Small intestine (tissue), 7 donors: Measurements from ENCODE around the gene INSYN1. TPM values are rescaled to one million over a fixed set of nuclear protein-coding genes. Genes with fewer than 3 reads are reported as not detected.
"Not testable (repeated sequence)": the region's sequence is repeated elsewhere in the genome, so short reads cannot be mapped to it uniquely, and the experiment has no call there.

Experiments
- DNase-seq, 2 donors: peaks; one replicate each; pipeline versions ENCODE4 v3.0.0 to v3.0.0-alpha.2; 2013
- FAIRE-seq: peaks from 2 replicates; lab custom pipeline; 2012; peaks lifted over from hg19 to GRCh38; lab: Jason Lieb, UNC
- H3K27ac ChIP-seq, 3 donors: one replicate each; pipeline ENCODE4 v1.5.1; 2013; ENCODE audit warnings: low read length in 2 of 3, mild to moderate bottlenecking in 2 of 3, control low read depth in 1 of 3, inconsistent platforms in 1 of 3, low read depth in 1 of 3, moderate library complexity in 1 of 3
- H3K27me3 ChIP-seq, 3 donors: one replicate each; pipeline ENCODE4 v1.6.1; 2013; ENCODE audit warnings: low read length in 3 of 3, inconsistent platforms in 1 of 3; ENCODE audit not compliant: control insufficient read depth in 3 of 3, insufficient read depth in 3 of 3
- H3K36me3 ChIP-seq, 3 donors: one replicate each; pipeline ENCODE4 v1.6.1; 2013; ENCODE audit warnings: low read length in 3 of 3, inconsistent platforms in 1 of 3, low read depth in 1 of 3, mild to moderate bottlenecking in 1 of 3, moderate library complexity in 1 of 3; ENCODE audit not compliant: control insufficient read depth in 3 of 3, insufficient read depth in 2 of 3
- H3K4me1 ChIP-seq, 3 donors: one replicate each; pipeline ENCODE4 v1.6.1; 2013; ENCODE audit warnings: low read length in 2 of 3, inconsistent platforms in 1 of 3, low read depth in 1 of 3, mild to moderate bottlenecking in 1 of 3, moderate library complexity in 1 of 3; ENCODE audit not compliant: control insufficient read depth in 3 of 3, insufficient read depth in 2 of 3
- H3K4me3 ChIP-seq, 3 donors: one replicate each; pipeline ENCODE4 v1.5.1; 2013; ENCODE audit warnings: low read length in 3 of 3, control low read depth in 1 of 3, inconsistent platforms in 1 of 3, low read depth in 1 of 3, mild to moderate bottlenecking in 1 of 3, moderate library complexity in 1 of 3
- H3K9me3 ChIP-seq, 2 donors: one replicate each; pipeline ENCODE4 v1.6.1; 2013; ENCODE audit warnings: low read depth in 1 of 2, low read length in 1 of 2; ENCODE audit not compliant: control insufficient read depth in 2 of 2, insufficient read depth in 1 of 2
- WGBS, 3 donors: extraction: QIAGEN DNeasy Blood & Tissue Kit; methylation state at CpG; one replicate each; pipeline ENCODE4 v1.1.7; 2013; 5-methylcytosine and 5-hydroxymethylcytosine counted together
- polyA plus RNA-seq, 4 donors: library from polyadenylated mRNA; stranded (reverse) in 3 of 4; unstranded in 1 of 4; fragments of 200-250 nt in 3 of 4; fragments of 120-200 nt in 1 of 4; gene quantifications; one replicate each; pipeline versions ENCODE4 v1.2.1 to v1.2.3, GENCODE V29; 2013
- donor health status: healthy with polysubstance abuse.
- donor health status: control.
- donor health status: control.
- donor health status: Bipolar disorder and iron deficiency.
- donor health status: healthy.

The INSYN1 gene
- polyA plus RNA-seq, 4 donors, result 1.9 to 2.2 (median 1.9) TPM; not detected in 1

DNA sequence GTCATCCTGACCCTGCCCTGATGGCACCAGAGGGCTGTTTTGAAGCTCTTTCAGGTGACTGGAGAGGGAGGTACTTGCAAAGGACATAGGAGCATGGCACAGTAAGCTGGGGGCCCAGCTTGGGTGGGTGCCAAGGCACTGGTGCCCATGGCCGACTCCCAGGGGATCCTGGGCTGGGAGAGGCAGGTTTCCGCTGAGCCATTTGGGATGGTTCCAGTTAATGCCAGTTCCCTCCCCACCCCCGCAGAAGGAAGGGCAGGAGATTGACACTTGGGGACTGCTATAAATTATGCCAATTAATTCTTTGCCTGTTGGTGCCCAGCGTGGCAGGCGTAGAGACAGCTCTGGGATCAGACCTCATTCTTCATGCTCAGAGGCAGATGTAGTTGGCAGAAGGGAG, 42.8 kb downstream of the INSYN1 start:
- H3K27me3 ChIP-seq, result no peaks in the 10 kb centered on the region
- DNase-seq, result no peak
- peaks cover 0 to 87% (median 2%) of the 10 kb centered on the region in 3 donors for H3K36me3 ChIP-seq
- 39 to 66% (median 49%) methylated on average over 5 of the region's 5 CpGs for WGBS, 3 donors
- no peak overlapping the region for H3K27ac ChIP-seq
- no peak overlapping the region for H3K4me3 ChIP-seq
- no peak for FAIRE-seq
- peaks cover 2 to 5% (median 3%) of the 10 kb centered on the region in 3 donors for H3K4me1 ChIP-seq
- no peaks in the 10 kb centered on the region for H3K9me3 ChIP-seq

DNA sequence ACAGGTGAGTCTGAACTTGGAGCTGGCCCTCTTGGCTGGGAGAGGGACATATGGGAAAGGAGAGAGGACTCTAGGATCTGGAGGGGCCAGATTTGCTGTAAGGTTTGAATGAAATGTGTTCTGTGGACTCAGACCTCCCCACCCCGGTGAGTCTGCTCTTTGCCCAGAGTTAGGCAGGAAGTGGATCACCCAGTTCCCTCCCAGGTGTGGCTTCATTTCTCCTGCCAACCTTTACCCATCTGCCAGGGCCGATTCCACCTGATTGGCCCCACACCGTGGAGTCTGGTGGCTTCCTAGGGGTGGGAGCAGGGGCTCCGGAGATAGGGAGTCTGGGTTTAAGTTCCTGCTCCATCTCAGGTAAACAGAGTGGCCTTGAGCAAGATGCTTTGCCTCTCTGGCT, 43.5 kb downstream of the INSYN1 start:
- H3K27ac ChIP-seq, result peak overlapping the region; percentile 12 to 42 (median 25)
- DNase-seq (peak; percentile 69 to 90), FAIRE-seq (no peak)
- H3K4me3 ChIP-seq, result no peak overlapping the region
- WGBS, 3 donors, result 13 to 61% (median 41%) methylated on average over 4 of the region's 4 CpGs
- peaks cover 2 to 5% (median 3%) of the 10 kb centered on the region in 3 donors for H3K4me1 ChIP-seq
- no peaks in the 10 kb centered on the region for H3K9me3 ChIP-seq
- H3K36me3 ChIP-seq, result peaks cover 0 to 90% (median 2%) of the 10 kb centered on the region in 3 donors
- H3K27me3 ChIP-seq, result no peaks in the 10 kb centered on the region

DNA sequence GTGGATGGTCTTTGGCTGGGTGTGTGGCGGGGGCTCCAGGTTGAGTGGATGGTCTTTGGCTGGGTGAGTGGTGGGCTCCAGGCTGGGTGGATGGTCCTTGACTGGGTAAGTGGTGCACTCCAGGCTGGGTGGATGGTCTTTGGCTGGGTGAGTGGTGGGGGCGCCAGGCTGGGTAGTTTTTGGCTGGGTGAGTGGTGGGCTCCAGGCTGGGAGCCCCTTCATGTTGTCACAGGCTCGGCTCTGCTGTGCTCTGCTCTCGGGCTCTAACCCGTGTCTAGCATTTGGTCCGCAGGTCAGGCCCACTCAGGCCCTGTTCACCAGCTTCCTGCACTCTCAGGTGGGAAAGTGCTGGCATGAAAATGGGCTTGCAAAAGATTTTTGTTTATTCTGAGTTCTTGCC, 43.9 kb downstream of the INSYN1 start:
- no peak overlapping the region for H3K4me3 ChIP-seq
- FAIRE-seq (no peak), DNase-seq (no peak)
- no peaks in the 10 kb centered on the region for H3K9me3 ChIP-seq
- H3K36me3 ChIP-seq, result peaks cover 0 to 90% (median 2%) of the 10 kb centered on the region in 3 donors
- peak overlapping the region; percentile 12 to 42 (median 25) for H3K27ac ChIP-seq
- H3K27me3 ChIP-seq, result no peaks in the 10 kb centered on the region
- H3K4me1 ChIP-seq, result peaks cover 2 to 5% (median 3%) of the 10 kb centered on the region in 3 donors
- WGBS, 3 donors, result 80 to 91% (median 85%) methylated on average over 6 of the region's 6 CpGs

DNA sequence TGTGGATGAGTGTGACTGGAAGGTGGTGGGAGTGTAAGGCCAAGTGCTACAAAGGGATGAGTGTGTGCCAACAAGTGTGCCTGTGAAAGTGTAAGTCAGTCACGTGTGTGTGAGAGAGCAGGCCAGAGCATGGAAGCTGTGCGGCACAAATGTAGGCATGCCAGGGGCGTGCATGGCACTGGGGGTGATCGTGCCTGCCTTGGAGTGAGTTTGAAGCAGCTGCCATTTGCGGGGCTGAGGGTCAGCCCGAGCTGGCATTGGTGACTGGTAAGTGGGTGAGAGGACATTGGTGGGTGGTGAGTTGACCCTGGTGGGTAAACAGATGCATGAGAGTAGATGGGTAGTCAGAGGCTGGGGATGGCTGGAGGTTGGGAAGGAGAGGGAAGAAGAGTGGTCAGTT, 44.5 kb downstream of the INSYN1 start:
- 91 to 98% (median 93%) methylated on average over 6 of the region's 6 CpGs for WGBS, 3 donors
- FAIRE-seq, result no peak
- H3K9me3 ChIP-seq, result no peaks in the 10 kb centered on the region
- DNase-seq, result no peak
- no peaks in the 10 kb centered on the region for H3K27me3 ChIP-seq
- no peak overlapping the region for H3K4me3 ChIP-seq
- peaks cover 0 to 90% (median 2%) of the 10 kb centered on the region in 3 donors for H3K36me3 ChIP-seq
- no peak overlapping the region for H3K27ac ChIP-seq
- peaks cover 2 to 5% (median 3%) of the 10 kb centered on the region in 3 donors for H3K4me1 ChIP-seq

DNA sequence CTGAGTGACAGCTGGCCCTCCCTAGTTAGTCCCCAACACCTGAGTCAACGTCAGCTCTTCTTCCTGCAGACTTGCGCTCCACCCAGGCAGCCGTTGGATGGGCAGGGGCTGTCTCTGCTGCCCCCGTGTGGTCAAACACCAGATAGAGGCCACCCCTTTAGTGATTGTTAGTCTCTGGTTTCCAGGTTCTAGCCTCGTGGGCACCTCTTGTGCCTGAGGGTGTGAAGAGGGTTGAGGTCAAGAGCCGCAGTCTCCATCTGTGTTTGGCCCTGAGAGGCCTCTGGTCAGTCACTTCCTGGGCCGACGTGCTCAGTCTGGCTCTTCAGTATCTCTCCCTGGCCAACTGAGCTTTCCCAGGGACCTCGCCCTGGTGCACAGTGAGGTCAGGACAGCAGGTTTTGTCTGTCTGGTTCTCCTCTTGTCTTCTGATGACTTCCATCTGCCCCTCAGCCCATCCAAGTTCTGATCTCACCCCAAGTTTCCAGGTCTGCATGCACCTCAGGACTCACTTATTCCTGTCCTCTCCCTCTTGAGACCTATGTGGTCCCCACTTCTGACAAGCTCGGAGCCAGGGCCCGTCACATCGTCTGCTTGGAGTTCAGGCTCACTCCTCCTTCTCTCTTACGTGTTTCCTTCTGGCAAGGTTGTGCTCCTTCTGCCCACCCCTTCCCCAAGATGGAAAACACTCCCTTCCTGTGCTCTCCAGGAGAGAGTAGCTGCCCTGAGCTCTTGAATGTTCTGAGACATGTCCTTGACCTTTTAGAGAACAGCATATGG, 48.1 kb downstream of the INSYN1 start:
- FAIRE-seq (no peak), DNase-seq (peak; percentile 74 to 79)
- Histone ChIP-seq H3K27ac (no peak overlapping the region), H3K9me3 (no peaks in the 10 kb centered on the region), H3K36me3 (peaks cover 0 to 82% (median 4%) of the 10 kb centered on the region in 3 donors), H3K4me1 (peaks cover 2 to 5% (median 3%) of the 10 kb centered on the region in 3 donors), H3K4me3 (no peak overlapping the region), H3K27me3 (no peaks in the 10 kb centered on the region)
- WGBS, 3 donors, result 46 to 55% (median 50%) methylated on average over 13 of the region's 13 CpGs

DNA sequence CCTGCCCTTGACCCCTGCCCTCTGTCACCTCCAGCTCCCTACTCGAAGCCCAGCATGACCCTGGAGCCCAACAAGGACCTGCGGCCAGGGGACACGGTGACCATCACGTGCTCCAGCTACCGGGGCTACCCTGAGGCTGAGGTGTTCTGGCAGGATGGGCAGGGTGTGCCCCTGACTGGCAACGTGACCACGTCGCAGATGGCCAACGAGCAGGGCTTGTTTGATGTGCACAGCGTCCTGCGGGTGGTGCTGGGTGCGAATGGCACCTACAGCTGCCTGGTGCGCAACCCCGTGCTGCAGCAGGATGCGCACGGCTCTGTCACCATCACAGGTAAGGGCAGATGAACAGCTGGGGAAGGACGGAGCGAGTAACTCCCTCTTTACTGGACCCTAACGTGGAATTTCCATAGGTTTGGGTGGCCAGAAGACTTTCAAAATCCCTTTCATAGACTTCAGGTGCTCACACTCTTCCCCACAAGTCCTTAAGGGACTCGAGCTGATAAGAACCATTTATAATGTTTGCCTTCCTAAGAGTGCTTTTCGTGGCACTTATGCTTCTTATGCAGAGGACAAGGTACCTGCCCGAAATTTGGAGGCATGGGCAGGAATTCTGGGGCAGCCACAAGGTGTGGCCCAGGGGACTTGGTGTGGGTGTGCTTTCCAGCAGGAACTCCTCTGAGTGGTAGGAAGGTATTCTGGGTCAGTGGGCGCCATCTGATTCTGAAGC, 48.8 kb downstream of the INSYN1 start:
- H3K4me1 ChIP-seq, H3K27me3 ChIP-seq, H3K9me3 ChIP-seq, H3K4me3 ChIP-seq, H3K27ac ChIP-seq, FAIRE-seq, DNase-seq: not testable (repeated sequence)
- 77 to 83% (median 82%) methylated on average over 20 to 23 of the region's 23 CpGs for WGBS, 3 donors
- peaks cover 0 to 84% (median 4%) of the 10 kb centered on the region in 3 donors for H3K36me3 ChIP-seq

DNA sequence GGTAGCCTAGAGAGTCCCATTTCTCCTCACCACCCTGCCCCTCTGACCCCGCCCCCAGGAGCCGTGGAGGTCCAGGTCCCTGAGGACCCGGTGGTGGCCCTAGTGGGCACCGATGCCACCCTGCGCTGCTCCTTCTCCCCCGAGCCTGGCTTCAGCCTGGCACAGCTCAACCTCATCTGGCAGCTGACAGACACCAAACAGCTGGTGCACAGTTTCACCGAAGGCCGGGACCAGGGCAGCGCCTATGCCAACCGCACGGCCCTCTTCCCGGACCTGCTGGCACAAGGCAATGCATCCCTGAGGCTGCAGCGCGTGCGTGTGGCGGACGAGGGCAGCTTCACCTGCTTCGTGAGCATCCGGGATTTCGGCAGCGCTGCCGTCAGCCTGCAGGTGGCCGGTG, 49.5 kb downstream of the INSYN1 start:
- peaks cover 0 to 80% (median 4%) of the 10 kb centered on the region in 3 donors for H3K36me3 ChIP-seq
- H3K27me3 ChIP-seq, H3K27ac ChIP-seq, DNase-seq, H3K9me3 ChIP-seq, H3K4me1 ChIP-seq, FAIRE-seq, H3K4me3 ChIP-seq: not testable (repeated sequence)
- 89 to 90% (median 90%) methylated on average over 20 to 23 of the region's 23 CpGs for WGBS, 3 donors
